GM12875 (cell line): Measurements from ENCODE around the gene NPW.

Experiments used
- H3K4me3 ChIP-seq: one replicate; pipeline ENCODE4 v1.5.1; 2011; ENCODE audit warnings: low read depth, low read length, control low read depth
- CTCF ChIP-seq: IDR thresholded peaks from 2 replicates; pipeline ENCODE4 v1.5.1; 2011; ENCODE audit warnings: low read depth, mild to moderate bottlenecking, control low read depth, inconsistent platforms, low read length, moderate library complexity, borderline replicate concordance; ENCODE audit not compliant: insufficient read depth

The NPW gene

GRCh38 chr16:1985466-1986150 is 34.0 kb upstream of the NPW start:
- no peak for TF ChIP-seq CTCF
- peak overlapping the region; percentile 63 for H3K4me3 ChIP-seq

- no peak for TF ChIP-seq CTCF
- no peak overlapping the region for H3K4me3 ChIP-seq
Observed at GRCh38 chr16:1987198-1987597, 32.4 kb upstream of the NPW start.

- H3K4me3 ChIP-seq: peak within 1 kb of the TSS; percentile 44
- TF ChIP-seq CTCF: no peak
Observed at GRCh38 chr16:1989209-1990100, 30.1 kb upstream of the NPW start, which contains the start of gene SYNGR3. Gene SYNGR3 (plus strand): TSS chr16:1989970. CDS start chr16:1990103, 133 bp downstream.

- no peak for TF ChIP-seq CTCF
- H3K4me3 ChIP-seq: peak overlapping the region; percentile 44
Observed at GRCh38 chr16:1990101-1990350, 29.6 kb upstream of the NPW start.

- no peak for TF ChIP-seq CTCF
- peak overlapping the region; percentile 44 for H3K4me3 ChIP-seq
Observed at GRCh38 chr16:1990351-1991134, 29.0 kb upstream of the NPW start.

GRCh38 chr16:1991135-1991551 is 28.4 kb upstream of the NPW start:
- no peak overlapping the region for H3K4me3 ChIP-seq
- TF ChIP-seq CTCF: no peak
